ENCODE results near the gene BTN1A1.

GRCh38 chr6:26534681-26535465, 34.8 kb downstream of the BTN1A1 start:
- TF ChIP-seq EZH2 (IDR thresholded peaks at IDR 0.05) (no peak), CTCF (IDR thresholded peaks at IDR 0.05) (no peak)
